ENCODE measurements around the gene MATR3. TPM values are rescaled to one million over a fixed set of nuclear protein-coding genes. Genes with fewer than 3 reads are reported as not detected.

Gene MATR3
- total RNA-seq, 2 experiments from 2014 or later: 149 to 195 TPM

GRCh38 chr5:139275956-139276355, 17.6 kb upstream of the MATR3 start:
- H3K4me3 Mint-ChIP-seq: peak overlapping the region; percentile 85
- peaks cover 32% of the 10 kb centered on the region for H3K36me3 Mint-ChIP-seq
- CTCF ChIA-PET: interaction anchor here (0.7 to 2.4 kb wide), 13 partner anchors 11 to 700 kb away, joined by 3 to 12 read pairs (median 3); partner anchors contain the start of genes HSPA9 and PAIP2

GRCh38 chr5:139276426-139276825, 17.1 kb upstream of the MATR3 start:
- Mint-ChIP-seq H3K4me1 (peaks cover 70% of the 10 kb centered on the region), H3K27ac (peak overlapping the region; percentile 88), H3K9me3 (ENCODE audit: low read depth) (no peaks in the 10 kb centered on the region), H3K36me3 (peaks cover 33% of the 10 kb centered on the region), H3K4me3 (peak overlapping the region; percentile 85), H3K27me3 (peaks cover 3% of the 10 kb centered on the region)
- DNase-seq (no peak), ATAC-seq (no peak)
- CTCF ChIA-PET: interaction anchor here (1.0 to 2.4 kb wide), 9 partner anchors 11 to 701 kb away, joined by 3 to 12 read pairs (median 3); partner anchors contain the start of genes HSPA9 and PAIP2

More at GRCh38 chr5:139275956-139276355, 17.6 kb upstream of the MATR3 start:
- DNase-seq: peak; percentile 53
- ATAC-seq: peak; percentile 15
- Mint-ChIP-seq H3K4me1 (peaks cover 69% of the 10 kb centered on the region), H3K27ac (peak overlapping the region; percentile 88), H3K9me3 (ENCODE audit: low read depth) (no peaks in the 10 kb centered on the region), H3K27me3 (peaks cover 3% of the 10 kb centered on the region)

GRCh38 chr5:139277171-139277570, 16.4 kb upstream of the MATR3 start:
- DNase-seq: no peak
- CTCF ChIA-PET: interaction anchor here (0.6 to 2.4 kb wide), 4 partner anchors 10 to 28 kb away, joined by 3 to 12 read pairs (median 4); partner anchors contain the start of gene MATR3
- H3K4me3 Mint-ChIP-seq: peak overlapping the region; percentile 23
- H3K36me3 Mint-ChIP-seq: peaks cover 36% of the 10 kb centered on the region
- H3K9me3 Mint-ChIP-seq (ENCODE audit: low read depth): no peaks in the 10 kb centered on the region
- no peak for ATAC-seq
- peak overlapping the region; percentile 86 for H3K27ac Mint-ChIP-seq
- H3K27me3 Mint-ChIP-seq: peaks cover 3% of the 10 kb centered on the region
- peaks cover 71% of the 10 kb centered on the region for H3K4me1 Mint-ChIP-seq

- Mint-ChIP-seq H3K9me3 (ENCODE audit: low read depth) (no peaks in the 10 kb centered on the region), H3K4me1 (peaks cover 62% of the 10 kb centered on the region), H3K27me3 (no peaks in the 10 kb centered on the region), H3K27ac (peak overlapping the region; percentile 67), H3K4me3 (no peak overlapping the region), H3K36me3 (peaks cover 48% of the 10 kb centered on the region)
- ATAC-seq (no peak), DNase-seq (no peak)
- CTCF ChIA-PET: no interaction called here
Observed at GRCh38 chr5:139278540-139279274, 14.8 kb upstream of the MATR3 start.

- peaks cover 50% of the 10 kb centered on the region for H3K36me3 Mint-ChIP-seq
- no peak for ATAC-seq
- no peak for DNase-seq
- no peaks in the 10 kb centered on the region for H3K9me3 Mint-ChIP-seq (ENCODE audit: low read depth)
- H3K4me1 Mint-ChIP-seq: peaks cover 41% of the 10 kb centered on the region
- H3K27me3 Mint-ChIP-seq: no peaks in the 10 kb centered on the region
- CTCF ChIA-PET: no interaction called here
- H3K27ac Mint-ChIP-seq: peak overlapping the region; percentile 49
- no peak overlapping the region for H3K4me3 Mint-ChIP-seq
Observed at GRCh38 chr5:139282197-139282557, 11.4 kb upstream of the MATR3 start.

GRCh38 chr5:139283252-139284166, 10.0 kb upstream of the MATR3 start:
- CTCF ChIA-PET: no interaction called here
- H3K4me1 Mint-ChIP-seq: peaks cover 32% of the 10 kb centered on the region
- no peak overlapping the region for H3K4me3 Mint-ChIP-seq
- no peaks in the 10 kb centered on the region for H3K9me3 Mint-ChIP-seq (ENCODE audit: low read depth)
- peaks cover 47% of the 10 kb centered on the region for H3K36me3 Mint-ChIP-seq
- ATAC-seq (no peak), DNase-seq (no peak)
- no peaks in the 10 kb centered on the region for H3K27me3 Mint-ChIP-seq
- no peak overlapping the region for H3K27ac Mint-ChIP-seq

- CTCF ChIA-PET: no interaction called here
- Mint-ChIP-seq H3K27me3 (no peaks in the 10 kb centered on the region), H3K4me3 (no peak overlapping the region), H3K36me3 (peaks cover 45% of the 10 kb centered on the region), H3K4me1 (peaks cover 26% of the 10 kb centered on the region), H3K9me3 (ENCODE audit: low read depth) (no peaks in the 10 kb centered on the region), H3K27ac (no peak overlapping the region)
- ATAC-seq: no peak
- DNase-seq: no peak
Observed at GRCh38 chr5:139284295-139284694, 9.2 kb upstream of the MATR3 start.

- H3K36me3 Mint-ChIP-seq: peaks cover 39% of the 10 kb centered on the region
- H3K4me3 Mint-ChIP-seq: no peak overlapping the region
- peak overlapping the region; percentile 37 for H3K27ac Mint-ChIP-seq
- DNase-seq (no peak), ATAC-seq (no peak)
- no peaks in the 10 kb centered on the region for H3K27me3 Mint-ChIP-seq
- H3K4me1 Mint-ChIP-seq: peaks cover 16% of the 10 kb centered on the region
- no peaks in the 10 kb centered on the region for H3K9me3 Mint-ChIP-seq (ENCODE audit: low read depth)
- CTCF ChIA-PET: interaction anchor here (0.6 to 2.6 kb wide), 2 partner anchors 10 to 56 kb away, joined by 3 to 12 read pairs; partner anchors contain the start of gene PAIP2
Observed at GRCh38 chr5:139285651-139286392, 7.7 kb upstream of the MATR3 start.

- Mint-ChIP-seq H3K9me3 (ENCODE audit: low read depth) (no peaks in the 10 kb centered on the region), H3K36me3 (peaks cover 33% of the 10 kb centered on the region), H3K27ac (peak overlapping the region; percentile 16), H3K4me1 (peaks cover 9% of the 10 kb centered on the region), H3K4me3 (no peak overlapping the region), H3K27me3 (no peaks in the 10 kb centered on the region)
- ATAC-seq (peak; percentile 47), DNase-seq (peak; percentile 34)
- CTCF ChIA-PET: interaction anchor here (1.1 to 2.6 kb wide), 5 partner anchors 12 to 115 kb away, joined by 3 to 12 read pairs (median 4); partner anchors contain the start of gene SLC23A1
Observed at GRCh38 chr5:139287890-139288635, 5.5 kb upstream of the MATR3 start.

- Mint-ChIP-seq H3K36me3 (peaks cover 28% of the 10 kb centered on the region), H3K27me3 (no peaks in the 10 kb centered on the region), H3K9me3 (ENCODE audit: low read depth) (no peaks in the 10 kb centered on the region), H3K4me1 (peaks cover 15% of the 10 kb centered on the region), H3K27ac (no peak overlapping the region), H3K4me3 (no peak overlapping the region)
- CTCF ChIA-PET: no interaction called here
- no peak for ATAC-seq
- DNase-seq: no peak
Observed at GRCh38 chr5:139291051-139291450, 2.5 kb upstream of the MATR3 start.

GRCh38 chr5:139293202-139293506, 386 bp upstream of the MATR3 start:
- CTCF ChIA-PET: interaction anchor here (0.9 to 5.3 kb wide), 12 partner anchors 12 to 718 kb away, joined by 3 to 28 read pairs (median 4); partner anchors contain the start of genes HSPA9 and PAIP2
- H3K27ac Mint-ChIP-seq: peak overlapping the region; percentile 99
- DNase-seq (no peak), ATAC-seq (no peak)
- H3K27me3 Mint-ChIP-seq: no peaks in the 10 kb centered on the region
- no peaks in the 10 kb centered on the region for H3K9me3 Mint-ChIP-seq (ENCODE audit: low read depth)
- H3K36me3 Mint-ChIP-seq: peaks cover 27% of the 10 kb centered on the region
- peaks cover 33% of the 10 kb centered on the region for H3K4me1 Mint-ChIP-seq
- peak overlapping the region; percentile 100 for H3K4me3 Mint-ChIP-seq

GRCh38 chr5:139294374-139295165, 1.0 kb downstream of the MATR3 start:
- ATAC-seq: peak; percentile 10
- Mint-ChIP-seq H3K27me3 (no peaks in the 10 kb centered on the region), H3K36me3 (peaks cover 29% of the 10 kb centered on the region), H3K4me1 (peaks cover 46% of the 10 kb centered on the region), H3K27ac (peak overlapping the region; percentile 99), H3K4me3 (peak overlapping the region; percentile 100), H3K9me3 (ENCODE audit: low read depth) (no peaks in the 10 kb centered on the region)
- peak; percentile 76 for DNase-seq
- CTCF ChIA-PET: interaction anchor here (0.6 to 5.3 kb wide), 10 partner anchors 11 to 715 kb away, joined by 3 to 28 read pairs (median 4); partner anchors contain the start of gene PAIP2
